AG10803 (cell line): ENCODE results near the gene BACH2.
"Not testable (repeated sequence)": the region's sequence is repeated elsewhere in the genome, so short reads cannot be mapped to it uniquely, and the experiment has no call there.

ENCODE experiments used
- DNase-seq: peaks from one replicate; pipeline ENCODE4 v3.0.0; 2010; ENCODE audit warnings: low read depth
- H3K4me3 ChIP-seq: 2 replicates; pipeline ENCODE4 v1.5.1; 2011; ENCODE audit warnings: mild to moderate bottlenecking, low read length, control low read depth
- TF ChIP-seq, protein P1 (sequence below): conservative IDR thresholded peaks from 2 replicates; pipeline ENCODE4 v1.5.1; 2011; ENCODE audit warnings: mild to moderate bottlenecking, low read length, control low read depth, inconsistent platforms

The BACH2 gene

DNA sequence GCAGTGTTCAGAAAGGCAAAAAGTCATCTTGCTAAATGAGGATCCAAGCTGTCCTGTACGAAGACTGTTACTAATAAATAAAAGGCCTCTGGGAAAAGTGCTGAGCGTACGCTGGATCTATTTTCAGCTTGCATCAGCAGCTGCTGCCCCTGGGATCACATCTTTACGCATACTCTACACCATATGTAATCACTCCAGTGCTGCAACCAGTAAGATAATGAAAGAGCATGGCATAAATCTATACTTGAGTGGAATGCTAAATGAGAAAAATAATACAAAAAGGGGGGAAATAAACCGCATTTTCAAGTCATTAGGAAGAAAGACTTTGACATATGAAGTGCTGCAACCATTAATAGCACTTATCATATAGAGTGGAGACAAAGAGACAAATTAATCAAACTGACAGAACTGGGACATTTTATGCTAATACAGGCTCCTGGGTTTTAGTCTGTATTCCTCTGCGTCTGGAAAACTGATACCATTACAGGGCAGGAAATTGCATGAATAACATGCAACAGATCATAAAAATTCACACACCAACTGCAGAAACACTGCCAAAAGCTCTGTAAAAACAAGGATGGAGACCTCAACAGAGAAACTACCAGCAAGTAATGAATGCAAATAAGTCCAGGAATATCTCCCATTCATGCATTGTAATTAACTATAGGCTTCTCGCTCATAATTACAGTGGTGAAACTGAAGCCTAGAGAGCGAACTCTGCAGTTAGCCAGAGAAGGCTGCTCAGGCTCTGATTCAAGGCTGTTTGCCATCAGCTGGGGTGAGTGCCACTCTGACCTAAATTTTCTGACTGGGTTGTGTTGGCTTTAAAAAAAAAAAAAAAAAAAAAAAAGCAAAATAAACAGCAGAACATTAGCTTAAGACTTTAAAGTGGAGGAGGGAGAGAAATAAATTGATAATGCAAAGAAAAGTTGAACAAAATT, 318.6 kb downstream of the BACH2 start:
- DNase-seq = peak; percentile 55
- TF ChIP-seq, protein P1, sequence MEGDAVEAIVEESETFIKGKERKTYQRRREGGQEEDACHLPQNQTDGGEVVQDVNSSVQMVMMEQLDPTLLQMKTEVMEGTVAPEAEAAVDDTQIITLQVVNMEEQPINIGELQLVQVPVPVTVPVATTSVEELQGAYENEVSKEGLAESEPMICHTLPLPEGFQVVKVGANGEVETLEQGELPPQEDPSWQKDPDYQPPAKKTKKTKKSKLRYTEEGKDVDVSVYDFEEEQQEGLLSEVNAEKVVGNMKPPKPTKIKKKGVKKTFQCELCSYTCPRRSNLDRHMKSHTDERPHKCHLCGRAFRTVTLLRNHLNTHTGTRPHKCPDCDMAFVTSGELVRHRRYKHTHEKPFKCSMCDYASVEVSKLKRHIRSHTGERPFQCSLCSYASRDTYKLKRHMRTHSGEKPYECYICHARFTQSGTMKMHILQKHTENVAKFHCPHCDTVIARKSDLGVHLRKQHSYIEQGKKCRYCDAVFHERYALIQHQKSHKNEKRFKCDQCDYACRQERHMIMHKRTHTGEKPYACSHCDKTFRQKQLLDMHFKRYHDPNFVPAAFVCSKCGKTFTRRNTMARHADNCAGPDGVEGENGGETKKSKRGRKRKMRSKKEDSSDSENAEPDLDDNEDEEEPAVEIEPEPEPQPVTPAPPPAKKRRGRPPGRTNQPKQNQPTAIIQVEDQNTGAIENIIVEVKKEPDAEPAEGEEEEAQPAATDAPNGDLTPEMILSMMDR = no peak
- no peak overlapping the region for H3K4me3 ChIP-seq

DNA sequence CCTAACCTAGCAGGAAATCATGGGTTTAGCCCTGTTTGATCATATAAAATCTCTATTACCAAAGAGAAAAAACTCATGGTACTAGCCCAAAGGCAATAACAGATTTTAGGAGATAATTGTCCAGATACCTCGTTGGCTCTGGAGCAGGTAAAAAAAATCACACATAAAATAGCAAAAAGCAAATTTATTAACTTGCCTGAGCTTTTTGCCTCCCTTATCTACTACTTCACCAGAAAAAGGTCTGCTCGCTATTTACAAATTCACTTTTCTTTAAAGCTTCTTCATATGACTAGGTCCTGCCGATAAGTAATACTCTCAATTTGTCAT, 320.0 kb downstream of the BACH2 start:
- no peak for DNase-seq
- no peak overlapping the region for H3K4me3 ChIP-seq
- TF ChIP-seq, protein P1 = no peak

DNA sequence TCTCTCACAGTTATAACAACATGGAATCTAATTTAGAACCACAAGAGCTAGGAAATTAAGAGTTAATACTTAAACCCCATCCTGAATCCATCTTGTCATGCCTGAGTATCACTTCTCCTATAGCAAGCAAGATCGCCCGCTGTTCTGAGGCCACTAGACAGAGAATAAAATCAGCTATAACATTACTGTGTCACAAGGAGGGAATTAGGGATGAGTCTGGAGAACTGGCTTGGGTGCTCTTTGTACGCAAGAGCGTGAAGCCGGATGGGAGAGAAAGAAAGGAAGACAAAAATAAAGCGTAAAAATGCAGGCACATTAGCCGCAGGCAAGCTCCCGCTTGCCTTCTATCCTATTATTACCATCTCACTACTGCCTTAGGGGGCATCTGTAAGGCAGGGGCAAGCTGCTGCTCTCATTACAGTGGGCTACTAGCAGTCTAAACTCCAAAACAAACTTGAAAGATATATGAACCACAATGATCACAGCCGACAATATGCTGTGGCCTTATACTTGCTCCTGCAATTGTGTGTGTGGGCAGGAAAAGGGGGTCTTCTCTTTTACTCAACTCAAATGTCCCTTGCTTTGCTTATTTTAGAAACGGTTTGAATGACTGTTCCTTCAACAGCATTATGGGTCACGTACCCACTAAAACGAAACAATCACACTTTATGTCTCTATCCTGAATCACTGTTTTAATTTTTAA, 320.5 kb downstream of the BACH2 start:
- DNase-seq = no peak
- no peak overlapping the region for H3K4me3 ChIP-seq
- TF ChIP-seq, protein P1 = no peak

DNA sequence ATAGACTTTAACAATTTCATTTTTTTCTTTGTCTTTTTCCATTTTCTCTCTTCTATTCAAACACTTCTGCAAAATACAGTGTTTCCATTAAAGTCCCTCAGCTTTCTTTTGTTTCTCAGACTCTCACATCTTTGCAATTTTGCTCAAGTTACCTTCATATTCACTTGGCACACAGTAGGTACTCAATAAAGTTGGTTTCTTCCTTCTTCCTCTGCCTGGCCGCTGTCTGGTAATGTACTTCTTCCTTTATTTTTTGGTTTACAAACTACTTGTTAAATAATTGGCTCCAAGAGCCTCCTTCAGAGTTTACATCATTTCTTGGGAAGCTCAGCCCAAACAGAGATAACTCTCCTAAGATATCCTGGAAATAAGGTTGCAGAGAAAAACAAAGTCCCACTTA, 321.3 kb downstream of the BACH2 start:
- H3K4me3 ChIP-seq = no peak overlapping the region
- no peak for DNase-seq
- TF ChIP-seq, protein P1 = no peak

DNA sequence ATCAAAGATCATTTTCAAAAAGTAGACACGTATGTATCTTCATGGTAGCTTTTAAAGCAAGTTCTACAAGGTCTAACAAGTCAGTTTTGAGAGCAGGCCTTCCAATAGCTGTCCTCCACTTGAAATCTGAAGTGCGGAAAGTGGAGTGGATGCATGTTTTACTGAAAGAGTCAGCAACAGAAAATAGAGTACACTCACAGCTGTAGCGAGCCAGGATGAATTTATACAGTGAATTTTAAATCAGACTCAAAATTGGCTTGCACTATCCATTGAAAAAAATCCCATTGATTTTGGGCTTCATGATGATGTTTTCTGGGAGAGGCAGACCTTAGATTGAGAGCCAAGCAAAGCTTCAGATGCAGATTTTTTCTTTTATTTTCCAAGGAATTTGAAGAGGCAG, 321.8 kb downstream of the BACH2 start:
- H3K4me3 ChIP-seq = no peak overlapping the region
- TF ChIP-seq, protein P1 = no peak
- DNase-seq = no peak

DNA sequence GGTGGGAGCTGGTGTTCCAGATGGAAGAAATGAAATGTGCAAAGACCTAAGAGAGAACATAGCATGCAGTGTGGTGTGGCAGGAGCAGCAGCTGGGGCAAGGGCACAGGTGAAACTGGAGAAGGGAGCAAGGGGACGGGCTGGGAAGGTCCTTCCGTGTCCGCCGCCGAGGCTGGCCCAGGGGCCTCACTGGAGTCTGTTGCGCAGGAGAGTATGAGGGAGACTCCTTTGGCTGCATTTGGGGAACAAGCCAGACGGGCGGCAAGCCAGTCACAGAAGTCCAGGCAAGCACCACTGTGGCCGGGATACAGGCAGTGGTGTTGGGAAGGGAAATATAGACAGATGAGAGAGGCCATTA, 324.6 kb downstream of the BACH2 start:
- TF ChIP-seq, protein P1 = no peak
- no peak overlapping the region for H3K4me3 ChIP-seq
- DNase-seq = no peak

DNA sequence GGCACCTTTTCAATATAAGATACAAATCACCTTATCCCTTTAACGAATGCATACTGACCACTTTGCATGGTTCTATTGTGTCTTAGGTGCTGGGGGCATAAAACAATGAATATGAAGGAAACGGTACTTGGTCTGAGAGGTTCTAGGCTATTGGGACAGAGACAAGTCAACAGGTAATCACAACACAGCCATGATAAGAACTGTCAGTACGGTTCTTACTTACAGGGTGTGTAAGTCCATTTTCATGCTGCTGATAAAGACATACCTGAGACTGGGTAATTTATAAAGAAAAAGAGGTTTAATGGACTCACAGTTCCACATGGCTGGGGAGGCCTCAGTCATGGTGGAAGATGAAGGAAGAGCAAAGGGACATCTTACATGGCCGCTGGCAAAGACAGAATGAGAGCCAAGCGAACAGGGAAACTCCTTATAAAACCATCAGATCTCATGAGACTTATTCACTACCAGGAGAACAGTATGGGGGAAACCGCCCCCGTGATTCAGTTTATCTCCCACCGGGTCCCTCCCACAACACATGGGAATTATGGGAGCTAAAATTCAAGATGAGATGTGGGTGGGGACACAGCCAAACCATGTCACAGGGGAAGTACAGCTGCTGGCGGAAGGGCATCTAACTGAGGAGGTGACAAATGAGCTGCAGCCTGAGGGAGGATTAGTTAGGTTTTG, 325.2 kb downstream of the BACH2 start:
- DNase-seq, H3K4me3 ChIP-seq: not testable (repeated sequence)
